Measurements from ENCODE around the gene STRBP. TPM values are rescaled to one million over a fixed set of nuclear protein-coding genes. Genes with fewer than 3 reads are reported as not detected.
"Not testable (repeated sequence)": the region's sequence is repeated elsewhere in the genome, so short reads cannot be mapped to it uniquely, and the experiment has no call there.

The STRBP gene
- total RNA-seq, 1 donor from 2014 or later, result 29.8 TPM

- no peak for DNase-seq (ENCODE audit: low spot score)
Observed at GRCh38 chr9:123250504-123250903, 17.9 kb downstream of the STRBP start.

GRCh38 chr9:123249162-123249561 lies 19.2 kb downstream of the STRBP start:
- not testable (repeated sequence) for DNase-seq (ENCODE audit: low spot score)

- DNase-seq (ENCODE audit: low spot score), result no peak
Observed at GRCh38 chr9:123248630-123249029, 19.8 kb downstream of the STRBP start.

GRCh38 chr9:123246534-123246933 lies 21.9 kb downstream of the STRBP start:
- no peak for DNase-seq (ENCODE audit: low spot score)

- no peak for DNase-seq (ENCODE audit: low spot score)
Observed at GRCh38 chr9:123239726-123240125, 28.7 kb downstream of the STRBP start.

GRCh38 chr9:123238365-123238764 lies 30.0 kb downstream of the STRBP start:
- DNase-seq (ENCODE audit: low spot score), result no peak

- no peak for DNase-seq (ENCODE audit: low spot score)
Observed at GRCh38 chr9:123237220-123237619, 31.2 kb downstream of the STRBP start.

- no peak for DNase-seq (ENCODE audit: low spot score)
Observed at GRCh38 chr9:123235448-123235847, 32.9 kb downstream of the STRBP start.

- no peak for DNase-seq (ENCODE audit: low spot score)
Observed at GRCh38 chr9:123234853-123235252, 33.5 kb downstream of the STRBP start.

- no peak for DNase-seq (ENCODE audit: low spot score)
Observed at GRCh38 chr9:123232332-123232731, 36.1 kb downstream of the STRBP start.

GRCh38 chr9:123231421-123231820 lies 37.0 kb downstream of the STRBP start:
- DNase-seq (ENCODE audit: low spot score), result no peak

GRCh38 chr9:123228967-123229366 lies 39.4 kb downstream of the STRBP start:
- DNase-seq (ENCODE audit: low spot score), result no peak

- DNase-seq (ENCODE audit: low spot score), result no peak
Observed at GRCh38 chr9:123225995-123226394, 42.4 kb downstream of the STRBP start.

- no peak for DNase-seq (ENCODE audit: low spot score)
Observed at GRCh38 chr9:123225374-123225813, 43.0 kb downstream of the STRBP start.

GRCh38 chr9:123220127-123220526 lies 48.3 kb downstream of the STRBP start:
- DNase-seq (ENCODE audit: low spot score), result no peak

- DNase-seq (ENCODE audit: low spot score), result no peak
Observed at GRCh38 chr9:123218831-123219230, 49.6 kb downstream of the STRBP start.

GRCh38 chr9:123217128-123217654 lies 51.2 kb downstream of the STRBP start:
- DNase-seq (ENCODE audit: low spot score), result no peak

- DNase-seq (ENCODE audit: low spot score), result no peak
Observed at GRCh38 chr9:123216251-123216797, 52.1 kb downstream of the STRBP start.

- no peak for DNase-seq (ENCODE audit: low spot score)
Observed at GRCh38 chr9:123211081-123211480, 57.3 kb downstream of the STRBP start.

GRCh38 chr9:123208626-123209174 lies 59.7 kb downstream of the STRBP start:
- no peak for DNase-seq (ENCODE audit: low spot score)

GRCh38 chr9:123206065-123206464 lies 62.3 kb downstream of the STRBP start:
- DNase-seq (ENCODE audit: low spot score), result no peak

- DNase-seq (ENCODE audit: low spot score), result no peak
Observed at GRCh38 chr9:123201083-123201482, 67.3 kb downstream of the STRBP start.

- not testable (repeated sequence) for DNase-seq (ENCODE audit: low spot score)
Observed at GRCh38 chr9:123200469-123200868, 67.9 kb downstream of the STRBP start.

GRCh38 chr9:123196124-123196523 lies 72.3 kb downstream of the STRBP start:
- DNase-seq (ENCODE audit: low spot score), result no peak
